Measurements from ENCODE around the gene TLL1.

The TLL1 gene

GRCh38 chr4:165982934-165983333, 109.9 kb downstream of the TLL1 start:
- no peak for TF ChIP-seq CTCF (IDR thresholded peaks at IDR 0.05; ENCODE audit: borderline replicate concordance, insufficient read depth, low read depth, low read length)
- no peak overlapping the region for H3K4me3 ChIP-seq (ENCODE audit: low read depth, low read length)

DNA sequence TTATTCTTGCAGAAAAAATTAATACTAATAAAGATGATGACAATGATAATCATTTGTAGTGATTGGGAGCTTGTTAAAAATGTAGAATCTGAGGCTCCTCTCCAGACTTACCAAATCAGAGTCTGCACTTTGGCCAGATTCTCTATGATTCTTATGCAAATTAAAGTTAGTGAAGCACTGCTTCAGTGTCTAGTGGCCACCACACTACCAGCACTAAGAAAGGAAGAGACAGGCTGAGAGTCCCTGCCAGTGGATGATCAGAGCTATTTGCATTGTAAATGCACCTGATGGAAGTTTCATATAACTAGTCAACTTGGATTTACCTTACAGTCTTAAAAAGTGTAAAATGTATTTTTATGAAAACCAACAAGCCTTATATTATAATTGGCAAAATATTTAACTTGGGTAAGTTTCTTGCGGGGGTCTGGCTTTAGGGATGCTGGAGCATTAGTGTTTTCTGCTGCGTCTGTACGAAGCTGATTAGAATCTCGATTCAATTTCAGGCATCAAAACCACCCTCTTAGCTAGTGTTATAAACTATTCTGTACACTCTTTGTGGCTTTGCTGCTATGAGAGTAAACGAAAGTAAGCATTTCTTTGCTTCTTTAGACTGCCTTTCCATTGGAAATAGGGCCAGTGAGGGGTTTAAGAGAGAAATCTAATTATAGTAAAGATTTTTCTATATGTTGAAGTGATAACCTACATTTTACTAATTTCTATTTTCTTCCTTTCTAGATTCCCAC, 114.1 kb downstream of the TLL1 start:
- no peak for TF ChIP-seq CTCF (IDR thresholded peaks at IDR 0.05; ENCODE audit: borderline replicate concordance, insufficient read depth, low read depth, low read length)
- no peak overlapping the region for H3K4me3 ChIP-seq (ENCODE audit: low read depth, low read length)

GRCh38 chr4:165991325-165992180, 118.5 kb downstream of the TLL1 start:
- TF ChIP-seq CTCF (IDR thresholded peaks at IDR 0.05; ENCODE audit: borderline replicate concordance, insufficient read depth, low read depth, low read length): no peak
- no peak overlapping the region for H3K4me3 ChIP-seq (ENCODE audit: low read depth, low read length)

DNA sequence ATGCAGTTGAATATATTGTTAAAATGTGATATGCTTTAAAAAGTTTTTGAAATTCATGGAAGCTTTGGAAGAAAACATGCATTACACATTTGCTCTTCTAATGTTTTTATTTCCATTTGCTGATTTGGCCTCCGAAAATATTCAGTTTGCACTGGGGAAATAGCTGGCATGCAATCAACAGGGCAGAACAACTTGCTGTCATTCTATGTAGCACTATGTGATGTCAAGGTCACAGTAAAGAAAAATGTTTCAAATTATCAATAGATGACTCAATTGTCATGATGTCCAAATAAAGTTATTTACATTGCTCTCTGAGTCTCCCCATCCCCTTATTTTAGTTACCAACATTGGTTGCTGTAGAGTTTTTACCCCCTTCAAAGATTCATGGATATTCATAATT, 119.2 kb downstream of the TLL1 start:
- H3K4me3 ChIP-seq (ENCODE audit: low read depth, low read length): no peak overlapping the region

DNA sequence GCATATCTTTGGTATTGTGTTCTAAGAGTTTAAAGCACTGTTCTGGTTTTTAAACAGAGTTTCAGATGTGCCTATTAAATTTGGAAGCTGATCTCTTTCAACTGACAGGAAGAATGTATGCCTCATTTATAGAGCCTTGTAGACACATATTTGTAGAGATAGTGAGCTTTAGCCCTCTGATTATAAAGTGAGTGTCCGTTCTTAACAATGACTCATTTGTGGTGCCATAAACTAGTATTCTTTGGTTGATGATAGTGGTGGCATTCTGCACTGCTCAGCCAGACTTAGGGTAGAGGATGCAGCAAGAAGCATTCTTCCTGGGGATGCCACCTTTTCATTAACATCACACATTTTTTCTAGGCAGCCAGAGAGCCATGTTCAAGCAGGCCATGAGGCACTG, 121.7 kb downstream of the TLL1 start:
- H3K4me3 ChIP-seq (ENCODE audit: low read depth, low read length): no peak overlapping the region
- TF ChIP-seq CTCF (IDR thresholded peaks at IDR 0.05; ENCODE audit: borderline replicate concordance, insufficient read depth, low read depth, low read length): no peak

More for the DNA sequence above, 119.2 kb downstream of the TLL1 start:
- no peak for TF ChIP-seq CTCF (IDR thresholded peaks at IDR 0.05; ENCODE audit: borderline replicate concordance, insufficient read depth, low read depth, low read length)

DNA sequence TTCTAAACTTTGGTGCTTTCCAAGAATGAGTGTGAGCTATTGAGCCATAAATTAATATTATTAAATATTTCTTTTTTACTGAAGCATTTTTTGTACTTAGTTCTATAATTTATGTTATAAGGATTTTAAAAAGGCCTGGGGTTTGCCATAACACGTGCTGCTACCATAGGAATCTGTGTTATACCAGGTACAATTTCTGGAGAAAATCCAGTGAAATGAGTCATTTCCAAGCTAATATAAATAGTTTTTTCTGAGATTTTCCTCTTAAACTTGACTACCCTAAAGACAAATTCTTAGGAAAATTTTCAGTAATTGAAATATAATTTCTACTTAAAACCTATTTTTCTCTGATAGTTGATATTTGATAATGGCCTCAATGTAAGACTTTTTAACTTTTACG, 130.8 kb downstream of the TLL1 start:
- TF ChIP-seq CTCF (IDR thresholded peaks at IDR 0.05; ENCODE audit: borderline replicate concordance, insufficient read depth, low read depth, low read length): no peak
- H3K4me3 ChIP-seq (ENCODE audit: low read depth, low read length): no peak overlapping the region

Measured in GM12875 (cell line).